CD4-positive, alpha-beta T cell (primary cell): ENCODE data around the gene MSANTD2. TPM values are rescaled to one million over a fixed set of nuclear protein-coding genes. Genes with fewer than 3 reads are reported as not detected.

Experiments used
- ATAC-seq: fragments of 200-7000 bp; cut with Tn5 transposase; one replicate; pipeline ENCODE4 v1.10.0; 2022; ENCODE audit warnings: mild to moderate bottlenecking; ENCODE audit not compliant: poor library complexity
- CTCF ChIA-PET: fragments of 350-600 bp; sonication (Branson Sonifier 250); formaldehyde crosslinking; loops from one replicate; lab custom pipeline; 2021; ENCODE audit warnings: antibody characterized with exemption, inconsistent platforms; lab: Charles Lee
- POLR2A ChIA-PET: fragments of 350-600 bp; sonication (Branson Sonifier 250); formaldehyde crosslinking; loops from one replicate; lab custom pipeline; 2021; ENCODE audit warnings: antibody characterized with exemption, inconsistent platforms; lab: Charles Lee
- DNase-seq, 14 experiments: peaks; one replicate each; pipeline ENCODE4 v3.0.0-alpha.2; 2013 to 2020; ENCODE audit warnings: mixed read lengths in 2 of 14
- H3K27ac ChIP-seq, 2 donors: one replicate each; pipeline versions ENCODE4 v1.5.1 to v1.7.0; 2013; ENCODE audit warnings: low read length in 2 of 2, low read depth in 1 of 2, mild to moderate bottlenecking in 1 of 2
- H3K27me3 ChIP-seq, 2 experiments: 1 replicate in 1 of 2; 2 replicates in 1 of 2; pipeline versions ENCODE4 v1.6.1 to v1.7.0; 2013; ENCODE audit warnings: low read length in 2 of 2, control low read depth in 1 of 2, mild to moderate bottlenecking in 1 of 2, moderate library complexity in 1 of 2; ENCODE audit not compliant: insufficient read depth in 2 of 2, control insufficient read depth in 1 of 2
- H3K36me3 ChIP-seq: one replicate; pipeline ENCODE4 v1.6.1; 2013; ENCODE audit warnings: low read length, control low read depth; ENCODE audit not compliant: insufficient read depth
- H3K4me1 ChIP-seq: one replicate; pipeline ENCODE4 v1.6.1; 2013; ENCODE audit warnings: low read length, control low read depth; ENCODE audit not compliant: insufficient read depth
- H3K4me3 ChIP-seq: one replicate; pipeline ENCODE4 v1.5.1; 2013; ENCODE audit warnings: mild to moderate bottlenecking, low read length, moderate library complexity
- H3K9me3 ChIP-seq, 2 experiments: 1 replicate in 1 of 2; 2 replicates in 1 of 2; pipeline versions ENCODE4 v1.6.1 to v1.7.0; 2013; ENCODE audit warnings: low read length in 2 of 2, mild to moderate bottlenecking in 2 of 2, control low read depth in 1 of 2, moderate library complexity in 1 of 2; ENCODE audit not compliant: control insufficient read depth in 1 of 2, insufficient read depth in 1 of 2
- H3K27ac Mint-ChIP-seq: one replicate; pipeline ENCODE4 v1.8.0; 2020; ENCODE audit warnings: mixed read lengths
- H3K27me3 Mint-ChIP-seq: one replicate; pipeline ENCODE4 v1.8.0; 2021; ENCODE audit warnings: mixed read lengths
- H3K36me3 Mint-ChIP-seq: one replicate; pipeline ENCODE4 v1.8.0; 2021; ENCODE audit warnings: low read depth, mixed read lengths
- H3K4me1 Mint-ChIP-seq: one replicate; pipeline ENCODE4 v1.8.0; 2021; ENCODE audit warnings: low read depth, mixed read lengths
- H3K4me3 Mint-ChIP-seq: one replicate; pipeline ENCODE4 v1.8.0; 2020; ENCODE audit warnings: mild to moderate bottlenecking, mixed read lengths
- H3K9me3 Mint-ChIP-seq: one replicate; pipeline ENCODE4 v1.8.0; 2020; ENCODE audit warnings: mixed read lengths
- intact Hi-C, 2 experiments: fragments of 100-400 bp; cut with DNase I in 1 of 2; cut with micrococcal nuclease in 1 of 2; formaldehyde crosslinking; loops; one replicate each; pipeline versions ENCODE4 v1.15.1 to v1.9.0; 2023 to 2025; cut with DNase I, micrococcal nuclease
- total RNA-seq, 174 experiments: library from RNA in 2 of 174; stranded (reverse) in 2 of 174; gene quantifications; one replicate each; pipeline ENCODE4 v1.2.3 and lab custom pipeline; 2021 to 2026
- TF ChIP-seq, protein P1 (sequence below): fragments of 200-600 bp; IDR thresholded peaks from one replicate; pipeline ENCODE4 v1.8.0; 2022; ENCODE audit warnings: antibody characterized with exemption, mild to moderate bottlenecking

The MSANTD2 gene
- total RNA-seq, 2 experiments from 2014 or later, result 4.2 to 5.1 TPM

- Mint-ChIP-seq H3K27me3 (no peaks in the 10 kb centered on the region), H3K4me1 (peaks cover 5% of the 10 kb centered on the region), H3K9me3 (no peaks in the 10 kb centered on the region), H3K27ac (peak overlapping the region; percentile 82), H3K4me3 (peak overlapping the region; percentile 94), H3K36me3 (peaks cover 5% of the 10 kb centered on the region)
- peak overlapping the region; percentile 95 for H3K4me3 ChIP-seq
- H3K36me3 ChIP-seq, result no peaks in the 10 kb centered on the region
- no peak overlapping the region for H3K27ac ChIP-seq
- H3K4me1 ChIP-seq, result peaks cover 38% of the 10 kb centered on the region
- POLR2A ChIA-PET, result interaction anchor here (1.2 to 4.2 kb wide), 13 partner anchors 9 to 845 kb away, joined by 4 to 89 read pairs (median 6); partner anchors contain the start of genes ESAM, MSANTD2, SIAE and SPA17
- TF ChIP-seq, protein P1, sequence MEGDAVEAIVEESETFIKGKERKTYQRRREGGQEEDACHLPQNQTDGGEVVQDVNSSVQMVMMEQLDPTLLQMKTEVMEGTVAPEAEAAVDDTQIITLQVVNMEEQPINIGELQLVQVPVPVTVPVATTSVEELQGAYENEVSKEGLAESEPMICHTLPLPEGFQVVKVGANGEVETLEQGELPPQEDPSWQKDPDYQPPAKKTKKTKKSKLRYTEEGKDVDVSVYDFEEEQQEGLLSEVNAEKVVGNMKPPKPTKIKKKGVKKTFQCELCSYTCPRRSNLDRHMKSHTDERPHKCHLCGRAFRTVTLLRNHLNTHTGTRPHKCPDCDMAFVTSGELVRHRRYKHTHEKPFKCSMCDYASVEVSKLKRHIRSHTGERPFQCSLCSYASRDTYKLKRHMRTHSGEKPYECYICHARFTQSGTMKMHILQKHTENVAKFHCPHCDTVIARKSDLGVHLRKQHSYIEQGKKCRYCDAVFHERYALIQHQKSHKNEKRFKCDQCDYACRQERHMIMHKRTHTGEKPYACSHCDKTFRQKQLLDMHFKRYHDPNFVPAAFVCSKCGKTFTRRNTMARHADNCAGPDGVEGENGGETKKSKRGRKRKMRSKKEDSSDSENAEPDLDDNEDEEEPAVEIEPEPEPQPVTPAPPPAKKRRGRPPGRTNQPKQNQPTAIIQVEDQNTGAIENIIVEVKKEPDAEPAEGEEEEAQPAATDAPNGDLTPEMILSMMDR, result no peak
- no peaks in the 10 kb centered on the region for H3K27me3 ChIP-seq
- DNase-seq (no peak), ATAC-seq (no peak)
- H3K9me3 ChIP-seq, result no peaks in the 10 kb centered on the region
- intact Hi-C loops, result loop anchor here (5.0 to 10.0 kb wide), 4 partner anchors 55 to 365 kb away; partner anchors contain the start of genes MSANTD2 (in 2 of the 2), CCDC15 (in 1 of the 2) and TMEM218 (in 1 of the 2)
- CTCF ChIA-PET, result interaction anchor here (1.1 to 2.9 kb wide), 9 partner anchors 9 to 106 kb away, joined by 3 to 60 read pairs (median 12); partner anchors contain the start of genes ESAM, MSANTD2, SIAE and SPA17
These were observed 52.7 kb downstream of the MSANTD2 start for GRCh38 chr11:124747406-124748099.

- Histone ChIP-seq H3K4me1 (peaks cover 32% of the 10 kb centered on the region), H3K36me3 (no peaks in the 10 kb centered on the region), H3K9me3 (no peaks in the 10 kb centered on the region), H3K27ac (peak overlapping the region; percentile 72 to 75), H3K4me3 (peak overlapping the region; percentile 95), H3K27me3 (peaks cover 0 to 1% of the 10 kb centered on the region in 2 experiments)
- Mint-ChIP-seq H3K27me3 (no peaks in the 10 kb centered on the region), H3K4me3 (peak overlapping the region; percentile 94), H3K9me3 (no peaks in the 10 kb centered on the region), H3K4me1 (peaks cover 5% of the 10 kb centered on the region), H3K27ac (peak overlapping the region; percentile 82), H3K36me3 (peaks cover 5% of the 10 kb centered on the region)
- TF ChIP-seq, protein P1, result peak; percentile 67
- intact Hi-C loops, result loop anchor here (1.0 to 10.0 kb wide), 5 partner anchors 17 to 366 kb away; partner anchors contain the start of genes MSANTD2 (in 2 of the 2), CCDC15 (in 1 of the 2) and TMEM218 (in 1 of the 2)
- ChIA-PET POLR2A (interaction anchor here (0.7 to 4.2 kb wide), 20 partner anchors 8 to 1536 kb away, joined by 3 to 89 read pairs (median 5); partner anchors contain the start of genes CCDC15, ESAM, MSANTD2 and SIAE), CTCF (interaction anchor here (0.6 to 2.9 kb wide), 21 partner anchors 10 to 130 kb away, joined by 3 to 60 read pairs (median 4); partner anchors contain the start of genes ESAM, MSANTD2, SIAE and SPA17)
- DNase-seq, result peak; percentile 71 to 90 (median 76)
- ATAC-seq, result peak; percentile 90
These were observed 53.5 kb downstream of the MSANTD2 start for GRCh38 chr11:124746621-124747243.
